ENCODE measurements around the gene MYL6B. TPM values are rescaled to one million over a fixed set of nuclear protein-coding genes. Genes with fewer than 3 reads are reported as not detected.

Gene MYL6B
- total RNA-seq, 1 experiment from 2014 or later: 153 TPM

GRCh38 chr12:56188131-56188777, 35.9 kb downstream of the MYL6B start:
- ATAC-seq: no peak

GRCh38 chr12:56188778-56189098, 36.4 kb downstream of the MYL6B start:
- peak overlapping the region; percentile 75 for H3K9ac ChIP-seq (ENCODE audit: low read length)
- H3K4me3 ChIP-seq (ENCODE audit: low read length): peak overlapping the region; percentile 94
- CTCF ChIA-PET: interaction anchor here (0.6 to 2.6 kb wide), 8 partner anchors 13 to 214 kb away, joined by 3 to 37 read pairs (median 6); partner anchors contain the start of genes ESYT1, MYL6, RNF41 and ZC3H10
- H3F3A ChIP-seq (ENCODE audit: low read length, unreplicated experiment): no peaks in the 10 kb centered on the region
- no peak for TF ChIP-seq EZH2 (IDR thresholded peaks at IDR 0.05; ENCODE audit: low read length, unreplicated experiment)
- TF ChIP-seq EZH2phosphoT487 (IDR thresholded peaks at IDR 0.05; ENCODE audit: borderline replicate concordance, low read length): no peak
- TF ChIP-seq CTCF (conservative IDR thresholded peaks at IDR 0.05; ENCODE audit: low read depth, low read length): no peak
- H3K4me2 ChIP-seq (ENCODE audit: low read length): peak overlapping the region; percentile 86
- H3K9me3 ChIP-seq (ENCODE audit: low read length): no peaks in the 10 kb centered on the region
- no peaks in the 10 kb centered on the region for H3K27me3 ChIP-seq (ENCODE audit: low read length)
- intact Hi-C loops (cut with micrococcal nuclease): loop anchor here (1.0 to 2.0 kb wide), 3 partner anchors 30 to 69 kb away; partner anchors contain the start of gene MYL6
- no peaks in the 10 kb centered on the region for H4K20me1 ChIP-seq (ENCODE audit: low read length)
- peak overlapping the region; percentile 76 for H2AFZ ChIP-seq (ENCODE audit: low read length)
- DNase-seq: no peak
- peak; percentile 6 for ATAC-seq
- POLR2A ChIA-PET (ENCODE audit: unreplicated experiment): interaction anchor here (1.0 kb wide), 1 partner anchor 61 kb away, joined by 4 read pairs; no protein-coding TSS in a partner anchor
- BruUV-seq (replicated peaks): no TSS peak
- no peak overlapping the region for H3K27ac ChIP-seq (ENCODE audit: low read length)
- H3K4me1 ChIP-seq (ENCODE audit: insufficient read depth, low read length): peaks cover 21% of the 10 kb centered on the region
- peaks cover 15% of the 10 kb centered on the region for H3K36me3 ChIP-seq (ENCODE audit: low read depth, low read length)
- H3K9me2 ChIP-seq (replicated peaks; ENCODE audit: low read length): no peaks in the 10 kb centered on the region
- peaks cover 30% of the 10 kb centered on the region for H3K79me2 ChIP-seq (ENCODE audit: low read length)

More at GRCh38 chr12:56188131-56188777, 35.9 kb downstream of the MYL6B start:
- Histone ChIP-seq H3K4me2 (ENCODE audit: low read length) (peak overlapping the region; percentile 86), H3K9me2 (replicated peaks; ENCODE audit: low read length) (no peaks in the 10 kb centered on the region), H3F3A (ENCODE audit: low read length, unreplicated experiment) (no peaks in the 10 kb centered on the region), H3K27me3 (ENCODE audit: low read length) (no peaks in the 10 kb centered on the region), H4K20me1 (ENCODE audit: low read length) (no peaks in the 10 kb centered on the region), H3K79me2 (ENCODE audit: low read length) (peaks cover 30% of the 10 kb centered on the region), H3K4me1 (ENCODE audit: insufficient read depth, low read length) (peaks cover 21% of the 10 kb centered on the region), H2AFZ (ENCODE audit: low read length) (peak overlapping the region; percentile 76), H3K9me3 (ENCODE audit: low read length) (no peaks in the 10 kb centered on the region), H3K9ac (ENCODE audit: low read length) (peak overlapping the region; percentile 75), H3K36me3 (ENCODE audit: low read depth, low read length) (peaks cover 18% of the 10 kb centered on the region), H3K4me3 (ENCODE audit: low read length) (peak overlapping the region; percentile 94), H3K27ac (ENCODE audit: low read length) (no peak overlapping the region)
- BruUV-seq (replicated peaks): no TSS peak
- POLR2A ChIA-PET (ENCODE audit: unreplicated experiment): no interaction called here
- intact Hi-C loops (cut with micrococcal nuclease): loop anchor here (2.0 kb wide), 2 partner anchors 29 to 61 kb away; partner anchors contain the start of gene MYL6
- TF ChIP-seq CTCF (conservative IDR thresholded peaks at IDR 0.05; ENCODE audit: low read depth, low read length) (no peak), EZH2 (IDR thresholded peaks at IDR 0.05; ENCODE audit: low read length, unreplicated experiment) (no peak), EZH2phosphoT487 (IDR thresholded peaks at IDR 0.05; ENCODE audit: borderline replicate concordance, low read length) (no peak)
- CTCF ChIA-PET: interaction anchor here (0.6 to 2.6 kb wide), 4 partner anchors 30 to 125 kb away, joined by 3 to 17 read pairs (median 5); partner anchors contain the start of genes ESYT1 and MYL6
- no peak for DNase-seq
